ENCODE measurements around the gene COX7A1. TPM values are rescaled to one million over a fixed set of nuclear protein-coding genes. Genes with fewer than 3 reads are reported as not detected.

COX7A1 gene
- polyA plus RNA-seq, 1 donor (not counting 4 experiments of a cell fraction or from before 2014, with no cell fraction given) = 2.6 TPM

GRCh38 chr19:36112678-36113077 lies 39.6 kb downstream of the COX7A1 start:
- H3K79me2 ChIP-seq (ENCODE audit: control insufficient read depth, insufficient read depth, low read length) = peaks cover 15% of the 10 kb centered on the region
- no peak overlapping the region for H3K9ac ChIP-seq (ENCODE audit: control insufficient read depth, extremely low read depth, insufficient read depth, low read length)
- peaks cover 3% of the 10 kb centered on the region for H4K20me1 ChIP-seq (ENCODE audit: control insufficient read depth, extremely low read depth, insufficient read depth, low read length)
- H3K4me2 ChIP-seq (ENCODE audit: control insufficient read depth, extremely low read depth, insufficient read depth, low read depth, low read length) = no peak overlapping the region
- peaks cover 7 to 14% of the 10 kb centered on the region in 2 experiments for H3K36me3 ChIP-seq (ENCODE audit: control insufficient read depth in 2 of 2, extremely low read depth in 1 of 2, insufficient read depth in 2 of 2, low read length in 2 of 2)
- H3K27ac ChIP-seq (ENCODE audit: control insufficient read depth, insufficient read depth, low read length) = no peak overlapping the region
- DNase-seq (ENCODE audit: low read depth, low spot score) (no peak), FAIRE-seq (no peak)
- H3K4me1 ChIP-seq (ENCODE audit: control insufficient read depth, extremely low read depth, insufficient read depth, low read length) = peaks cover 10% of the 10 kb centered on the region
- H3K4me3 ChIP-seq (ENCODE audit: control insufficient read depth in 2 of 3, extremely low read depth in 1 of 3, insufficient read depth in 2 of 3, low read depth in 1 of 3, low read length in 3 of 3) = no peak overlapping the region
- no peak overlapping the region for H2AFZ ChIP-seq (ENCODE audit: control insufficient read depth, low read length)
- dilution Hi-C loops (cut with MboI; ENCODE audit: extremely low pct_ligation_motif_present, low sequenced_read_pairs) = no loop called here
- TF ChIP-seq CTCF (optimal IDR thresholded peaks at IDR 0.05 in 1 of 3, IDR thresholded peaks at IDR 0.05 in 1 of 3, conservative IDR thresholded peaks at IDR 0.05 in 1 of 3; ENCODE audit: extremely low read depth in 1 of 3, insufficient read depth in 2 of 3, low read length in 3 of 3) = no peak
- TF ChIP-seq EZH2 (IDR thresholded peaks at IDR 0.05; ENCODE audit: low read length) = no peak
- H3K9me3 ChIP-seq (ENCODE audit: control insufficient read depth, low read depth, low read length) = no peaks in the 10 kb centered on the region
- no peaks in the 10 kb centered on the region for H3K27me3 ChIP-seq (ENCODE audit: control insufficient read depth, extremely low read depth, insufficient read depth, low read length)
- H3K9me1 ChIP-seq (ENCODE audit: control insufficient read depth, extremely low read depth, insufficient read depth, low read length) = no peaks in the 10 kb centered on the region

DNA sequence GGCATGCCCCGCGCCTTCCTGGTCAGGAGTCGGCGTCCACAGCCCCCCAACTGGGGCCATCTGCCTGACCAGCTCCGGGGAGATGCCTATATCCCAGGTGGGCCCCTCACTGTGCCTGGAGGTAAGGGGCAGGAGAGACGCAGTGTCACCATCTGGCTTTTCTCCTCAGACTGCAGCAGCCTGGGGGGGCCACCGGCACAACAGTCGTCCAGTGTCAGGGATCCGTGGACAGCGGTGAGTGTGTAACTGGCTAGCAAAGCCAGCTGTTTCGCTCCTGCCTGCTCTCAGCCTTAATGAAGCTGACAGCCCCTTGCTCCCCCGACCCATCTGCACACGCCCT lies 41.1 kb downstream of the COX7A1 start:
- Histone ChIP-seq H3K9ac (ENCODE audit: control insufficient read depth, extremely low read depth, insufficient read depth, low read length) (no peak overlapping the region), H3K9me1 (ENCODE audit: control insufficient read depth, extremely low read depth, insufficient read depth, low read length) (no peaks in the 10 kb centered on the region), H3K27ac (ENCODE audit: control insufficient read depth, insufficient read depth, low read length) (no peak overlapping the region), H3K4me3 (ENCODE audit: control insufficient read depth in 2 of 3, extremely low read depth in 1 of 3, insufficient read depth in 2 of 3, low read depth in 1 of 3, low read length in 3 of 3) (no peak overlapping the region), H3K36me3 (ENCODE audit: control insufficient read depth in 2 of 2, extremely low read depth in 1 of 2, insufficient read depth in 2 of 2, low read length in 2 of 2) (peaks cover 7 to 9% of the 10 kb centered on the region in 2 experiments), H4K20me1 (ENCODE audit: control insufficient read depth, extremely low read depth, insufficient read depth, low read length) (peaks cover 3% of the 10 kb centered on the region), H3K4me2 (ENCODE audit: control insufficient read depth, extremely low read depth, insufficient read depth, low read depth, low read length) (no peak overlapping the region), H3K79me2 (ENCODE audit: control insufficient read depth, insufficient read depth, low read length) (peaks cover 12% of the 10 kb centered on the region), H2AFZ (ENCODE audit: control insufficient read depth, low read length) (no peak overlapping the region), H3K27me3 (ENCODE audit: control insufficient read depth, extremely low read depth, insufficient read depth, low read length) (no peaks in the 10 kb centered on the region), H3K9me3 (ENCODE audit: control insufficient read depth, low read depth, low read length) (no peaks in the 10 kb centered on the region), H3K4me1 (ENCODE audit: control insufficient read depth, extremely low read depth, insufficient read depth, low read length) (peaks cover 7% of the 10 kb centered on the region)
- DNase-seq (ENCODE audit: low read depth, low spot score) = no peak
- dilution Hi-C loops (cut with MboI; ENCODE audit: extremely low pct_ligation_motif_present, low sequenced_read_pairs) = no loop called here
- TF ChIP-seq CTCF (optimal IDR thresholded peaks at IDR 0.05 in 1 of 3, IDR thresholded peaks at IDR 0.05 in 1 of 3, conservative IDR thresholded peaks at IDR 0.05 in 1 of 3; ENCODE audit: extremely low read depth in 1 of 3, insufficient read depth in 2 of 3, low read length in 3 of 3) = no peak
- TF ChIP-seq EZH2 (IDR thresholded peaks at IDR 0.05; ENCODE audit: low read length) = no peak
- no peak for FAIRE-seq
